Measurements from ENCODE around the gene SKOR1.

Gene SKOR1

GRCh38 chr15:67796196-67797127 is 28.8 kb upstream of the SKOR1 start:
- no peak for DNase-seq

- DNase-seq = no peak
Observed at GRCh38 chr15:67799801-67800205, 25.5 kb upstream of the SKOR1 start.

GRCh38 chr15:67801142-67801541 is 24.2 kb upstream of the SKOR1 start:
- no peak for DNase-seq

- no peak for DNase-seq
Observed at GRCh38 chr15:67801926-67802914, 23.1 kb upstream of the SKOR1 start.

GRCh38 chr15:67803299-67803698 is 22.0 kb upstream of the SKOR1 start:
- no peak for DNase-seq

- peak; percentile 14 for DNase-seq
Observed at GRCh38 chr15:67803996-67804843, 21.1 kb upstream of the SKOR1 start.

GRCh38 chr15:67805008-67805665 is 20.2 kb upstream of the SKOR1 start:
- peak; percentile 4 for DNase-seq

- DNase-seq = peak; percentile 13
Observed at GRCh38 chr15:67805666-67806516, 19.4 kb upstream of the SKOR1 start.

- peak; percentile 10 for DNase-seq
Observed at GRCh38 chr15:67806536-67806935, 18.8 kb upstream of the SKOR1 start.

GRCh38 chr15:67807141-67807540 is 18.2 kb upstream of the SKOR1 start:
- peak; percentile 13 for DNase-seq

GRCh38 chr15:67807836-67808235 is 17.5 kb upstream of the SKOR1 start:
- no peak for DNase-seq

- peak; percentile 9 for DNase-seq
Observed at GRCh38 chr15:67808821-67809220, 16.5 kb upstream of the SKOR1 start.

- DNase-seq = peak; percentile 11
Observed at GRCh38 chr15:67809441-67809840, 15.9 kb upstream of the SKOR1 start.

GRCh38 chr15:67809866-67810265 is 15.4 kb upstream of the SKOR1 start:
- DNase-seq = peak; percentile 6

- DNase-seq = peak; percentile 10
Observed at GRCh38 chr15:67812241-67812644, 13.1 kb upstream of the SKOR1 start.

GRCh38 chr15:67813104-67813634 is 12.1 kb upstream of the SKOR1 start:
- DNase-seq = peak; percentile 1

- DNase-seq = no peak
Observed at GRCh38 chr15:67815036-67815592, 10.2 kb upstream of the SKOR1 start.

GRCh38 chr15:67816668-67817067 is 8.6 kb upstream of the SKOR1 start:
- no peak for DNase-seq

GRCh38 chr15:67818464-67818863 is 6.8 kb upstream of the SKOR1 start:
- DNase-seq = no peak

- DNase-seq = no peak
Observed at GRCh38 chr15:67819636-67820035, 5.7 kb upstream of the SKOR1 start.

Measured in CD4-positive, alpha-beta T cell treated with Interleukin-15 for 1 hour (primary cell).